ENCODE results near the gene FSTL5. TPM values are rescaled to one million over a fixed set of nuclear protein-coding genes. Genes with fewer than 3 reads are reported as not detected.
"Not testable (repeated sequence)": the region's sequence is repeated elsewhere in the genome, so short reads cannot be mapped to it uniquely, and the experiment has no call there.

Gene FSTL5
- total and polyA plus RNA-seq, 4 donors: 0.01 to 0.08 TPM; not detected in 2

GRCh38 chr4:162111078-162111477, 52.7 kb downstream of the FSTL5 start:
- no peaks in the 10 kb centered on the region for H3K4me1 ChIP-seq (ENCODE audit: control insufficient read depth in 4 of 4, insufficient read depth in 4 of 4, low read length in 3 of 4)
- no peaks in the 10 kb centered on the region for H3K9me3 ChIP-seq (ENCODE audit: control insufficient read depth in 4 of 4, low read length in 3 of 4)
- no peak overlapping the region for H3K4me3 ChIP-seq (ENCODE audit: low read depth in 1 of 3, low read length in 3 of 3)
- no peaks in the 10 kb centered on the region for H3K36me3 ChIP-seq (ENCODE audit: control insufficient read depth in 4 of 4, insufficient read depth in 3 of 4, low read depth in 1 of 4, low read length in 3 of 4)
- no peak overlapping the region for H3K27ac ChIP-seq (ENCODE audit: low read depth in 1 of 2, low read length in 2 of 2)
- TF ChIP-seq YY1 (IDR thresholded peaks at IDR 0.05): no peak
- no peak for TF ChIP-seq TAF1 (conservative IDR thresholded peaks at IDR 0.05)
- no peak for TF ChIP-seq ZBTB33 (IDR thresholded peaks at IDR 0.05)
- no peak for TF ChIP-seq ATF3 (IDR thresholded peaks at IDR 0.05)
- TF ChIP-seq EGR1 (IDR thresholded peaks at IDR 0.05; ENCODE audit: low read depth in 2 of 2): no peak
- WGBS: 88% methylated on average over 4 of the region's 4 CpGs
- no peak overlapping the region for H3K9ac ChIP-seq (ENCODE audit: low read depth in 1 of 2, low read length in 2 of 2)
- no peaks in the 10 kb centered on the region for H3K27me3 ChIP-seq (ENCODE audit: control insufficient read depth in 4 of 4, insufficient read depth in 4 of 4, low read length in 3 of 4)
- DNase-seq (ENCODE audit: low spot score): no peak

- Histone ChIP-seq H3K9ac (ENCODE audit: low read depth in 1 of 2, low read length in 2 of 2) (no peak overlapping the region), H3K9me3 (ENCODE audit: control insufficient read depth in 4 of 4, low read length in 3 of 4) (no peaks in the 10 kb centered on the region), H3K4me3 (ENCODE audit: low read depth in 1 of 3, low read length in 3 of 3) (no peak overlapping the region), H3K27ac (ENCODE audit: low read depth in 1 of 2, low read length in 2 of 2) (no peak overlapping the region), H3K36me3 (ENCODE audit: control insufficient read depth in 4 of 4, insufficient read depth in 3 of 4, low read depth in 1 of 4, low read length in 3 of 4) (no peaks in the 10 kb centered on the region), H3K27me3 (ENCODE audit: control insufficient read depth in 4 of 4, insufficient read depth in 4 of 4, low read length in 3 of 4) (no peaks in the 10 kb centered on the region), H3K4me1 (ENCODE audit: control insufficient read depth in 4 of 4, insufficient read depth in 4 of 4, low read length in 3 of 4) (no peaks in the 10 kb centered on the region)
- TF ChIP-seq SP1 (IDR thresholded peaks at IDR 0.05) (no peak), YY1 (IDR thresholded peaks at IDR 0.05) (no peak), HNF4G (IDR thresholded peaks at IDR 0.05) (no peak), FOXA2 (IDR thresholded peaks at IDR 0.05) (no peak), EGR1 (IDR thresholded peaks at IDR 0.05; ENCODE audit: low read depth in 2 of 2) (no peak), RAD21 (IDR thresholded peaks at IDR 0.05) (no peak), FOXA1 (IDR thresholded peaks at IDR 0.05) (no peak), TAF1 (conservative IDR thresholded peaks at IDR 0.05) (no peak), JUND (IDR thresholded peaks at IDR 0.05) (no peak), RXRA (IDR thresholded peaks at IDR 0.05) (no peak), MAX (IDR thresholded peaks at IDR 0.05) (no peak), NR2F2 (IDR thresholded peaks at IDR 0.05) (no peak), HNF4A (conservative IDR thresholded peaks at IDR 0.05) (no peak), REST (IDR thresholded peaks at IDR 0.05) (no peak), CTCF (IDR thresholded peaks at IDR 0.05; ENCODE audit: low read depth, low read length, missing input control) (no peak), GABPA (IDR thresholded peaks at IDR 0.05 in 1 of 2, conservative IDR thresholded peaks at IDR 0.05 in 1 of 2) (no peak), ATF3 (IDR thresholded peaks at IDR 0.05) (no peak), ZBTB33 (IDR thresholded peaks at IDR 0.05) (no peak)
- 54% methylated on average over 5 of the region's 5 CpGs for WGBS
- no peak for DNase-seq (ENCODE audit: low spot score)
These were observed 59.2 kb downstream of the FSTL5 start for GRCh38 chr4:162104459-162105124.

- not testable (repeated sequence) for H3K4me1 ChIP-seq (ENCODE audit: control insufficient read depth in 4 of 4, insufficient read depth in 4 of 4, low read length in 3 of 4); H3K36me3 ChIP-seq (ENCODE audit: control insufficient read depth in 4 of 4, insufficient read depth in 3 of 4, low read depth in 1 of 4, low read length in 3 of 4); H3K9ac ChIP-seq (ENCODE audit: low read depth in 1 of 2, low read length in 2 of 2); H3K9me3 ChIP-seq (ENCODE audit: control insufficient read depth in 4 of 4, low read length in 3 of 4); H3K27ac ChIP-seq (ENCODE audit: low read depth in 1 of 2, low read length in 2 of 2); H3K4me3 ChIP-seq (ENCODE audit: low read depth in 1 of 3, low read length in 3 of 3); DNase-seq (ENCODE audit: low spot score); H3K27me3 ChIP-seq (ENCODE audit: control insufficient read depth in 4 of 4, insufficient read depth in 4 of 4, low read length in 3 of 4)
- WGBS: 91% methylated on average over 12 of the region's 12 CpGs
These were observed 59.9 kb downstream of the FSTL5 start for GRCh38 chr4:162103908-162104307.
